ENCODE data around the gene RUNX1. TPM values are rescaled to one million over a fixed set of nuclear protein-coding genes. Genes with fewer than 3 reads are reported as not detected.

The RUNX1 gene
- total RNA-seq, 1 donor from 2014 or later, result 4.4 TPM

DNA sequence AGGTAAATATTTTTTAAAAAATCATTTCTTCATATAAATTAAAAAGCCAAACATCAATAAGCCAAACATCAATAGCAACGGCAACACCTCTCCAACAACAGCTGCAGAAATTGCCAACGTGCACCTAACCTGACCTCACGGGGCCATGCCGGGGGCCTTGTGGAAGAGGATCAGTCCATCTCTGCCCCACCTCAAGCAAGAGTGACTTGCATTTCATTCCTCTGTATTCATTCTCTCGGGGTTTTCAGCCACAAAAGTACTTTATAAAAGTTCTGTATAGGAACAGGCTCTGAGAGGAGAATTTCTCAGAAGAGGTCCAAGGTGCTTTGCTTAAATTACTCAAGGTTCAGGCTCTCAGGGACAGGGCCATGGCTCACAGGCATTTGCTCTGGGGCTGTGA is 100.9 kb downstream of the RUNX1 start:
- no peak for DNase-seq (ENCODE audit: low read depth, low spot score)

DNA sequence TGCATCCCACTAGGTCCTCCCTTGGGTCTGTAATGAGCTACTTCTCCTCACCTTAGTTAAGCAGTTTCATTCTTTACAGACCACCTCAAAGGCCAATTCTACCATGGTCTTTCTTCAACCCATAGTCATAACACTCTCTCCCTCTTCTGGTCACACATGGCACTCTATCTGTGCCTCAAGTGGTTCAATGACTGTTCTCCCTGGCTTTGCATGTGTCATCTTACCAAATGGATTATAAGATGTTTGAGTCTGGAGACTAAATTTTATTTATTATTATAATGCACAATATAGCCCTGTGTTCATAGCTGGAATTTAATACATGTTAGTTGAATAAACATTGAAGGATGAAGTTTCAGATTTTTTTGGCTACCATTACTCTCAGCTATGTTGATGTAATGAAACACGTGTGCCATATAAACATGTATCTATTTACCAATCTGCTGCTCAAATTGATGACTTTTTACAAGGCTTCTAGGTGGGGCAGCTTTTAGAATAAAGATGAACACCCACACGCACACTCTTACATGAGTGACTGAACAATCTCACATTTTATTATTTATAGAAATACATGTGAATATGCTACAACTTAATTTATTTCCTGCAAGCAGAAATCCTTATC is 102.1 kb downstream of the RUNX1 start:
- DNase-seq (ENCODE audit: low read depth, low spot score), result no peak

DNA sequence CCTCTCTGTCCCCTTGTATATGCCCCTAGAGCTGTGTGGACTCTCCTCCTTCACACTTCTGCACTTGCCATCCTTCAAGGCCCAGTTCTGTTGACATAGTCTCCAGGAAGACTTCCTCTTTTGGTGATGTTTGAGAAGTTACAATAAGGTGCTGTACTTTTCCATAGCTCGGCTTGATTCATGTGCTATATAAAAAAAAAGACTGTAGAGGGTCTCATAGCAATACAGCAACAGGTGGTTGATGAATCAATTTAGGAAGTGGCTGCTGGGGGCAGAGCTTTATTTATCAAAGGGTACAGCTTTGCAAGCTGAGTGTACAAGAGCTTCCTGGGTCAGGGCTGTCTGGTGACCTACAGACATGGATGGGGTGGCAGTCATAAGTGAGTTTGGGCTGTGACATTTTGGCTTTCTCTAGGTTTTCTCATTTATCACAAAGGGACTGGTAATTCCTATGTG is 102.7 kb downstream of the RUNX1 start:
- no peak for DNase-seq (ENCODE audit: low read depth, low spot score)

DNA sequence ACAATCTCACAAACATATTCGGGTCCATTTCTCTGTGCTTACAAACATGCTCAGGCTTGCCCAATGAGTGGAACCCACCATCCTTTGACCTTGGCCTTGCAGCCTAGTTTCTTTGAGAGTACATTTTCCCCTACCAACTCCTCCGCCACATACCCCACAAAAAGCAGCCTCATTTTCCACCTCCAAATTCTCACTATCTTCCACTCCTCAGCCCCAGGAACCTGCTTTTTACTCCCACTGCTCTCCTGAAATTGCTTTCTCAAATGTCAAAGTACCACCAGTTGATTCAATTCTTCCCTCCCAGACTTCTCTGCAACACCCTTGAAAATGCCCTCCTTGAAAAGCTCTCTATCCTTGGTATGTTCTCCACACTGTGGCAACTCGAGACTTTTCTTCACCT is 103.8 kb downstream of the RUNX1 start:
- no peak for DNase-seq (ENCODE audit: low read depth, low spot score)

DNA sequence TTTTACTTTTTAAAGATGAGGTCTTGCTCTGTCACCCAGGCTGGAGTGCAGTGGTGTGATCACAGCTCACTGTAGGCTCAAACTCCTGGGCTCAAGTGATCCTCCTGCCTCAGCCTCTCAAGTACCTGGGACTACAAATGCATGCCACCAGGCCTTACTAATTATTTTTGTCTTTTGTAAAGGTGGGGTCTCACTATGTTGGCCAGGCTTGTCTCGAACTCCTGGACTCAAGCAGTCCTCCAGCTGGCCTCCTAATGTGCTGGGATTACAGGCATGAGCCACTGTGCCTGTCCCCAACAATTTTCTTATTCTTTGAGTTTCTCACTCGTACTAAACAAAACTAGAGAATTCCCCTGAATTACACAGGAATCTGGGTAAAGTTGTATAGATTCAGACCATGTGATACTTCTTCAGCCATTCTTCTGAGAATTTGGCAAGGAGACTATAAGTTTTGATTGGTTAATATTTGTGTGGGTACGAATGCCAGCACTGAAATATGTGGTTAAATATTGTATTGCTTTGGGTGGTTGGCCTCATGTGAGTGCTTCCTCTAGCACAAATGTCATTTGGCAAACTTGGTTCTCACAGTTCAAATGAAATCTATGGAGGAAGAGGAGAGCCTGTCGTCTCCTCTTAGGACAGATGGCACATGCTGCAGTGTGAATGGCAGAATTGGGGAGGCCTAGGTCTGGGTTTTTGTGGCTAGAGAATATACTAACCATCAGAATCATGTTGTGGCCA is 104.9 kb downstream of the RUNX1 start:
- DNase-seq (ENCODE audit: low read depth, low spot score), result no peak

DNA sequence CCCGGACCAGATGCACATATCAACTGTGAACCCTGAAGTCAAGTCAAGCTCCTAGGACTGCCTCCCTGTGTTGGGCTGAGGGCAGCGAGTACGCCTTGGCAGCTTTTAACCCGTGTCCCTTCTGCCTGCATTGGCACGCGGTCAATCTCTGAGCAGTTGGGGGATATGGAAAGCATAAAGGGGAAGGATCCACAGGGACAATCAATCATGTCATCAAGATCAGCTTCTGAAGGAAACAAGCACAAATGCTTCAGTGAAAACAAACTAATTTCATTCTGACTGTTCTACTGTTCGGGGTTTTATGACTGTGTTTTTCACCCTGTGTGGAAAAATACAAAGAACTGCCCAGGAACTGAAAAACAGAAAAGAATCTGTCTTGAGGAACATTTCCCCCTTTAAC is 106.2 kb downstream of the RUNX1 start:
- no peak for DNase-seq (ENCODE audit: low read depth, low spot score)

DNA sequence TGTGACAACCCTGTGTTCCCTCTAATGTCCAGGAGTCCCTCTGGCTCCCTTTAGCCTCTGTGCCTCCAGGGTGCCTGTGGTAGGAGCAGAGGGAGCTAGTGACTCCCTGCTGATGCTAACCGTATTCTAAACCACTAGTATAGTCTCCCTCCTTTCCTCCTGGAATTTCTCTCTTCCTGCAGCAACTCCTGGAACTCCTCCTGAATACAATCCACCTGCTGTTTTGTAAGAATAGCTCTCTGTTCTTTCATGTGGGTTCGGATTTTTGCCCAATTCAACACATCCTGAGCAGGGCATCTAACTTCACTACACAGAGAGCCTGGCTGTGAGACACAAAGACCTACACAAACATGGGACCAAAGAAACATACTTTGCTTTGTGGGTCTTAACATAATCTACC is 107.9 kb downstream of the RUNX1 start:
- no peak for DNase-seq (ENCODE audit: low read depth, low spot score)

DNA sequence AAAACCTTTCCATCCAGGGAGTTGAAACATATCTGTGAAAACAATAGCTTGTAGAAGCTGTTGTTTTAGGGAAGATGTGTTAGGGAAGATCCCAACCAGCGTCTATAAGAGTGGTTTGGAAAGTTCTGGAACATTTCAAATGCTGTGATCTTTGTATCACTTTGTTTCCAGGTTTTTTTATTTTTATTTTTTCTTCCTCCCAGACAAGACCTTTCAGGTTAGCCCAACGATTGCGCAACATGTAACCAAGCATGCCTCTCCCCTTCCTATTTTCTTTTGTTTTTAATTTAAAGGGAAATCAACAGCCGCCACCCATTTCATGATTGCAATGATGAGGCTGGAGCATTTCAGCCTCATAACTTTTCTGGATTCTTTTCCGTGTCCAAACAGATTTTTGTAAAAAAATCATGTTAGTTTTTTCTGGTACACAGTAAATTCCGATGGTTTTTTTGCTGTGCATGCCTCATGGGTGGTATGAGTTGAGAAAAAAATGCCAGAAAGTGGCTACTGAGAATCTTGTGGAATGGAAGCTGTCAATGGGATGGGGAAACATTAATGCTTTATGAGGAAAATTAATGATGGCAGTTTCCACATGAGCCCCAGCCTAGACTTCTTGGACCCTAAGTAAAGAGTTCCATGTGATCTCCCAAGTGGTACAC is 109.3 kb downstream of the RUNX1 start:
- no peak for DNase-seq (ENCODE audit: low read depth, low spot score)

DNA sequence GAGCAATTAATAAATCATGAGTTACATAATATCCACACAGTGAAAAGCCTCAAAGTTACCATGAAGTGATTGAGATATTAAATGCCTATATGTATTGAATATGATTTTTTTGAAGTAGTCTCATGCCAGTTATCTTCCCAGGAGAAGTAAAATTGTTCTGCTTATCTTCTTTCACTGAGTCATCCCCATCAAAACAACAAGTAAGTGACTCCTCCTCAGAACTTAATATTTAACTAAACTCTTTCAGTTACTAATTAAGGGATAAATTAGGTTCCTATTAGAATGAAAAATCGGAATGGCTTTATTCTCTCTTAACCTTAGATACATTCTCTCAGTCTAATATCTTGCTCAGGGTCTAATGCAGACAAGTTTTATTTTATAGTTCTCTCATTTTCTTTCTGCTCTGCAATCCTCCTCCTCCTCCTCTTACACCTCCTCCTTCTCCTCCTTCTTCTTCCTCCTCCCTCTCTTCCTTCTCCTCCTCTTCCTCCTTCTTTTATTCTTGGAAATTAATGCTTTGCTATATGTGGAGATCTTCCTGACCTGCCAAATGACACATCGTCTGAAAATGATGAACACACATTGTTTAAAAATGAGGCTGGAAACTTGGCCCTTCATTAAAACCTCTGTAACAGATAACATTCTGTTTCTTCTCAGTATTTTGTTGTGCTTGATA is 110.9 kb downstream of the RUNX1 start:
- no peak for DNase-seq (ENCODE audit: low read depth, low spot score)

DNA sequence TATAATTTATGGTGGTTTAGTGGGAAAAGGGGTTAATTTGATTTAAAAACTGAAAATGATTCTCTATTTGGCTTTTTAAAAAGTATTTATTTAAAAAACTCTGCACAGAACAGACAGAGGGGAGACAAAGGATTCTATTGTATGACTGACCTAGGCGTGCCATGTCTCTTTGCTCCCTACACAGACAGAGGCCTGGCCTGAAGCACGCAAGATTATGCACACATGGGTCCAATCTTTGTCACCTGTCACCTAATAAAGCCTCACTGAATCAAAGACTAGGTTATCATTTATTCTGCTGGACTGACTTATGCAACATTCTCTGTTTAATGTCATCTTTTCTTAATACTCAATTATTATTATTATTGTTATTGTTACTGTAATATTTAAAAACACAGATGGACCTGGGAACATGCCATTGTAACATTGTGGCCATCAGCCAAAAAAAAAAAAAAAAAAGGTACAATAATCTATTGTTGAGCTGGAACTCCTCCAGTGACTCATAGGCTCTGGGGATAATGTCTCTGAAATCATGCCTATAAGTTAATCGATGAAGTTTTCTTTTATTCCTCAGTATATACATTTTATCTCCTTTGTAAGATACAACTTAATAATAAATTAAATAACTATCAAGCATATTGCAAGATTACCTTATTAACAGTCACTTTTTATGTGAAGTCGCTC is 112.1 kb downstream of the RUNX1 start:
- DNase-seq (ENCODE audit: low read depth, low spot score), result no peak

DNA sequence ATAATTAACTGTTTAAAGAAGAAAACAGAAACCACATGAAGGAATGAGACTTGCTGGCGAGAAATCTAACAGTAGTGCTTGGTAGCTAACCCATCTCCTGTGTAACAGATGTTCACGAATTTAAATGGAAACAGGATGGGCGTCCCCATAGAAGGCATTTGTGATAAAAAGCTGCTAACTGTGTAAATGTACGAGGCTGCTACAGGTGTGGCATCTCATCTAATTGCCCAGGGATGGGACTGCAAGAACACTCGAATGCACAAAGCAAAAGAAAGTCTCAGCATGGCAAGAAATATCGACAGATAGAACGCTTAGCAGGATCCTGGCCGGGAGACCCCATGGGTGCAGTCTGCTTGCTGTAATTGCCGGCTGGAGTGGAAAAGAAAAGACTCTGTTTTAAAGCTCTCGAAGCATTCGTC is 112.7 kb downstream of the RUNX1 start:
- no peak for DNase-seq (ENCODE audit: low read depth, low spot score)

DNA sequence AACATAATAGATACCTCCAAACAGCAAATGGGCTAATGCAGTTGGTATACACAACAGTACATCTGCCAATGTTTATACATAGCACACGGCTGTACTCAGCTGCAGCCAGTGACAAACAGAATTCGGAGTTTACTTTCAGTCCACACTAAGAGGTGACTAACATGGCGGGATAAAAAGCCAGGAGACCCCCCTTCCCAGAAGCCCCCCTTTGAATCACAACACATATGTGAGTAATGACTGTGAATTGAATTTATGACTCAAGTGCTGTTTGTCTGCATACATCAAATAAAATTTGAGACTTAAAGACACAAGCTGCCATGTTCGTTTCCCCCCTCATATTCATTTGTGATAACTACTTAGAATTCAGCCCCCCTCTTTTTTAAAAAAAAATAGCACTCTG is 113.2 kb downstream of the RUNX1 start:
- DNase-seq (ENCODE audit: low read depth, low spot score), result no peak

DNA sequence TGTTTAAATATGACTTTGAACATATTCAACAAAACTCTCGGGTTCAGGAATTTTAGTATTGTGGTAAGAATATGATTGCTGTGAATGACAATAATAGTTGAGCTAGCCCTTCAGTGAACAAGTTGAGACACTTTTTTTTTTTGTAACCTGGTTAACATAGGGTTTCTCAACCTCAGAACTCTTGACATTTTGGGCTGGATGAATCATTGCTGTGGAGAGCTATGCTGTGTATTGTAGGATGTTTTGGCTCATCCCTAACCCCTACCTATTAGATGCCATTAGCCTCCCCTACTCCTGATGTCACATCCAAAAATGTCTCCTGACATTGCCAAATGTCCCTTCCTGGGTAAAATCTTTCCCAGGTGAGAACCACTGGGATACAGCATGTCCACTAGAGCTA is 113.7 kb downstream of the RUNX1 start:
- DNase-seq (ENCODE audit: low read depth, low spot score), result no peak

DNA sequence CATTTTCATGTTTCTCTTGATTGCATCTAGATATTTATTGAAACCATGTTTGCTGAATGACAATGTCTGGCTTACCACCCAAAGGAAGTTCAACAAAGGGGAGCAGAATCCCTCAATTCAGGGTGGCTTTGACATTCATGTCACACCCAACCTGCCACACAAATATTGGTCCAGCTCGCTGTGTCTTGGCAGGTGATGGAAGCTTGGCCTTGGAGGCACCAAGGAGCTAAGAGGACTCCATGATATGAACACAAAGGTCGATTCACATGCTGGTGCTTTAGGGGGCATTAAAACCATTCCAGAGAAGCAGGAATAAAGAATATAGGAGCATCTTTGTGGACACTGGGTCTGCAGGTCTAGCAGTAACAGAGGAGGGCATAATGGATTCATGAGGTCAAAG is 114.8 kb downstream of the RUNX1 start:
- no peak for DNase-seq (ENCODE audit: low read depth, low spot score)

DNA sequence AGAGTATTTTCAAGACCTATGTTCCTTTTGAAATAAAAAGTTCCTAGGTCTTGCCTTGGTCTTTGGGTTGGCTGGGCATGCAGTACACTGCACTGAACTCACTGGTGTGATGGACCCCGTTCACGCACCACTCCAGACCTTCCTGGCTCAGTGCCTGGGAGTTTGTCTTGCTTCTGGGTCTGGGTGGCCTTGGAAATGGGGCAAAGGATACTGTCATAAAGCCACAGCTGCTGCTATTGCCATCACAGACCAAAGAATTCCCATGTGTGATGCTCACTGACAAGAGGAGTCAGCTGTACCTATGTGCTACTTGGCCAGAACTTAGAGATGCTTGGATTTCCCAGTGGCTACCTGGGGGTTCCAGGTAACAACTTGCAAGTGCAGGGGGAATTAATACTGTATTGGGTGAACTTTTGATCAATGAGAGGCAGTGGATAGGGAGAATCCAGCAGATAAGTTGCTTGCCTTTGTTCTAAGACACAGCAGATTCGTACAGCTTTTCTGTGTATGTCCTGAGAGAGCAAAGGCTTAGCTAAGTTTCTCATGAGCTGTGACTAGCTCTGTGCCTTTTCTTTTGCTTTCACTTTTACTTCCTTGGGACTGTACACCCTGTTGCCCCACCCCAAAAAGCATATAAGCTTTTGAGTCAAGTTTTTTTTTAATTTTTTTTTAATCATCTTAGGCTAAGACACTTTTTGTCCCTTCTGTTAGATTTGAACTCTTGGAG is 115.3 kb downstream of the RUNX1 start:
- no peak for DNase-seq (ENCODE audit: low read depth, low spot score)

DNA sequence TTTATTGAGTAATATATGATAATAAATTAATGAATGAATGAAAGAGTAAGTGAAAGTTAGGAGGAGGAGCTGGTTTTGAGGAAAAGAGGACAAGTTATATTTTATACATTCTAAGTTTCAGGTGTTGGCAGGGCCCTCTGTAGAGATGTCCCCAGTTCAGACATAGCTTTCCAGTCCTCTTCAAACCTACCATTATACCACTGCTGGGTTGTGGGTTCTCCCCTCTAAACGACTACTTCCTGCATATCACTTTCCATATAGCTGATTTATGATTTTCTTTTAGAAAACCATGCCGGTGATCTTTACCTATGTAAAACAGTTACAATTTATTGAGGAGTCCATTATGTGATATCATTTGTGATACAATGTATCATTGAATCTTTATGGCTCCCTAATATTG is 116.9 kb downstream of the RUNX1 start:
- DNase-seq (ENCODE audit: low read depth, low spot score), result no peak

DNA sequence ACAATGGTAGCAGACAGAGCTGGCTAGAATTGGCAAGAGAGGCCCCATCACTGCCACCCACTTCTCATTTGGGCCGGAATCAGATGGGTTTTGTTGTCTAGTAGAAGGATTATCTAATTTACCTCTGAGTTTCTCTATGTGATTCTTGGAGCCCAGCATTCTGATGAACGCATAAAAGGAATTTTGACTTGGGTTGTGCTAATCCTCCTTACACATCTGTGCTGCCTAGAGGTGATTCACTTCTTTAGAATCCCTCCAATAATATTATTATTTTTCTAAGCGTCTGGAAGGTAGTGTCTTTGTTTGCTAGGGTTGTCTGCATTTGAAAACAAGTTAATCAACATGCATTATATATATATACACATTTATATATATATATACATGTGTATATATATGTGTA is 118.1 kb downstream of the RUNX1 start:
- no peak for DNase-seq (ENCODE audit: low read depth, low spot score)

DNA sequence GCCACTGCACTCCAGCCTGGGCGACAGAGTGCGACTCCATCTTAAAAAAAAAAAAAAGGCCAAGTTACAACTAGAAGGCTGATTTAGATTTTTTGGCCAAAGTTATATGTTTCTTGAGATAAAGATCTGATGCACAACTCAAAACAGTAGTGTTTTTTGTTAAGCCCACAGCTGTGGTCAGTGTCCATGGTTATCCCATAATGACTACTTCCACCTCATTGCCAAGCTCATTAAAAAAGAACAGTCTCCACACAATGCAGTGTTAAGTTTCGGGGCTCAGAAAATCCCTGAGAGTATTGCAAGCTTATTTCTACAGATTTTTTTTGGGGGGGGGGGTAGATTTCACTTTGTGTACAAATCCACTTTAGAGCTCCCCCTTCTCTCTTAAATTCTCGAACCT is 120.5 kb downstream of the RUNX1 start:
- DNase-seq (ENCODE audit: low read depth, low spot score), result no peak

DNA sequence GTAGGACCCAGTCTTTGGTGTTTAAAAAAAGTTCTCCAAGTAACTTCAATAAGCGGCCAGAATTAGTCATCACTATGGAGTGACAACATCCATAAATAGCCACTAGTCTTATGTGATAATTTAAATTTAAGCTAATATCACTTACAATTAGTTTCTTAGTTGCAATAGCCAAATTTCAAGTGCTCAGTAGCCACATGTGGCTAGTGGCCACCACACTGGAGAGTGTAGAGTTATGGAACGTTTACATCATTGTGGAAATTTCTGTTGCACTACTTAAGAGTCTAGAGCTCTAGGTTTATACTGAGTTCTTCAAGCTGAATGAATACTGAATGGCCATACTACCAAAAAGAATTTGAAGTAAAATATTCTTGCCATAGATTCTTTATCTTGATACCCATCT is 121.1 kb downstream of the RUNX1 start:
- no peak for DNase-seq (ENCODE audit: low read depth, low spot score)

DNA sequence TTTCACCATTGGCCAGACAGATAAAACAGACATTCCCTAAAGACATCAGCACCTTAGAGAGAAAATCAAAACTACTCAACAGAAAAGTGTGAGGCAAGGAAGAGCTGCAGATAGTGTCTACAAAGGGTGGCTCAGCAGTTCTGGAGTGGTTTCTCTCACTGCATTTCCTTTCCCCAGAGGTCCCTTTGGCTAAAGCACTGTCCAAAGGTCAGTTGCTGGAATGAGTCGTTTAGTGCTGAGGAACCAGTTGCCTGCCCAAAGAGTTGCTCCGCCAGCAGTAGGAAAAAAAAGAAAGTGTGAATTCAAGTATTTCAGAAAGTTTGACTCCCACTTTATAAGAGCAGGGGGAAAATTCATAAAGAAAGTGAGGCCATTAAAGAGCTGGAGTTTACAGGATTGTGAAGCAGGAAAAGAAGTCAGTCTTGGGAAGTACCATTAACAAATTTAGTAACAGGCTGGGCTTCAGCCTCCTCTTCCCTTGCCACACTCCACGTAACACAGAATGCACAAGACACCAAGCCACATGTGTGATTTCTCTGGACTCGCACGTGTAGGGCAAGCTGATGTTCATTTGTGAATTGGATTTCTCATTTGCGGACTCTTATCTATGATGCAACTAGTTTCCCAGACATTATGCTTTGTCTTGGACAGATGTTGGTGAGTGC is 122.2 kb downstream of the RUNX1 start:
- DNase-seq (ENCODE audit: low read depth, low spot score), result no peak
